K562 treated with DMSO at 1 percent for 12 hours (cell line): ENCODE measurements around the gene CFP. TPM values are rescaled to one million over a fixed set of nuclear protein-coding genes. Genes with fewer than 3 reads are reported as not detected.

ENCODE experiments used
- total RNA-seq: library from RNA; unstranded; fragments of 300-600 nt; gene quantifications from 2 replicates; pipeline ENCODE4 v1.2.3, GENCODE V29; 2022; ENCODE audit not compliant: insufficient read depth

The CFP gene
- total RNA-seq: 7.3 and 9.4 TPM in 2 replicates

DNA sequence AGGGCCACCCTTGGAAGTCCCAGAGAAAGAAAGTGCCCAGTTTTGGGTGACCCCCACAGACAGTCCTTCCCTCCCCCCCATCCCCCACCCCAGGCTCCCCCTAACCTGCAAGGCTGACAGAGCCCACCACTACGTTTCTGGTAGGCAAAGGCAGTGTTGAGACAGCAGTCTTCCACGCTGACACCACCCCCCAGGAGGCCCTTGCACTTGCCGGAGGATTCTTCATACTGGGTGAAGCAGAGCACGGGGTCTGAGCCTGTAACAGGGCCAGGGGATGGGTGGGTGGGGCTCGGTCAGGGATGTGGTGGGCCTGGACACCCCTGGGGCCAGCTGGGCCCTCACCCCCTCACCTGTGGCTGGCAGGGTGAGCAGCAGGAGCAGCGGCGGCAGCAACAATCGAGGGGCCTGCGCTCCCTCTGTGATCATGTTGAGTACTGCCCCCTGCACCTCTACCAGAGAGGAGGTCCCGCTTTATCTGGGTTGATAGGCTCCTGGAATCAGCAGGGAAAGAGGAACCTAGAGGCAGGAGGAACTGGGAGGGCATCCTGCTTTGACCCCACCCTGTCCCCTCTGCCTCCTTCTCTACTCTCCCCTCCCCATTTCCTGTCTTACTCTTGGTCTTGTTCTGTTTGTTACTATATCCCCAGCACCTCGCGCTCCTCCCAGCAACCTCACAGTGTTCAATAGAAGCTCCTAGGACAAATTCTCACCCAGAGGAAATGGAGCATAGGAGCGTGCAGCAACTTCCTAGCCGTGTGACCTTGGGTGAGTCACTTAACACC lies at the start of gene CFP:
Gene CFP (minus strand): TSS at position 512 of the 782 bp plus-strand sequence. CDS start 86 bp downstream, at position 426.

GRCh38 chrX:47658684-47659420 lies 29.1 kb upstream of the CFP start, which contains the start of gene UXT:
Gene UXT, minus strand, starts transcription at chrX:47659180. Its CDS starts 253 bp downstream, at chrX:47658927.

GRCh38 chrX:47650164-47651042 lies 20.7 kb upstream of the CFP start, which contains the start of gene ELK1:
Gene ELK1, minus strand, starts transcription at chrX:47650563. Its CDS starts 9,122 bp downstream, at chrX:47641441.

DNA sequence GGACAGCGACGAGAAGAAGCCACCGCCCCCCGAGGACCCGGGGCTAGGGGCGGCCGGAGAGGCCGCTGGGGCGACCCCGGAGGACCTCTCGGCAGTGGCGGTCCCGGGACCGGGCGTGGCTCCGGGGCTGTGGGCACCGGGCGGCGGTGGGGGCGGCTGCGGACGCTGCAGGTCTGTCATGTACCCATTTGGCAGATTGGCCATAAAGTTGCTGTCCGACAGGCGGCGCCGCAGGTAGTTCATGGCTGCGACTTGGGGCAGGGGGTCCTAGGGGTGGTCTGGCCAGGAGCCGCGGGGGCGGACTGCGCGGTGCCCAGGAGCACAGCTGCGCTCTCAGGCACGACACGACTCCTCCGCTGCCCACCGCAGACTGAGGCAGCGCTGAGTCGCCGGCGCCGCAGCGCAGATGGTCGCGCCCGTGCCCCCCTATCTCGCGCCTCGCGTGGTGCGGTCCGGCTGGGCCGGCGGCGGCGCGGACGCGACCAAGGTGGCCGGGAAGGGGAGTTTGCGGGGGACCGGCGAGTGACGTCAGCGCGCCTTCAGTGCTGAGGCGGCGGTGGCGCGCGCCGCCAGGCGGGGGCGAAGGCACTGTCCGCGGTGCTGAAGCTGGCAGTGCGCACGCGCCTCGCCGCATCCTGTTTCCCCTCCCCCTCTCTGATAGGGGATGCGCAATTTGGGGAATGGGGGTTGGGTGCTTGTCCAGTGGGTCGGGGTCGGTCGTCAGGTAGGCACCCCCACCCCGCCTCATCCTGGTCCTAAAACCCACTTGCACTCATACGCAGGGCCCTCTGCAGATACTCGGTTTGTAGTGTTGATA lies 10.0 kb downstream of the CFP start, which contains the start of gene SYN1:
Gene SYN1 (minus strand): TSS at position 372 of the 817 bp plus-strand sequence. CDS start 129 bp downstream, at position 243.

DNA sequence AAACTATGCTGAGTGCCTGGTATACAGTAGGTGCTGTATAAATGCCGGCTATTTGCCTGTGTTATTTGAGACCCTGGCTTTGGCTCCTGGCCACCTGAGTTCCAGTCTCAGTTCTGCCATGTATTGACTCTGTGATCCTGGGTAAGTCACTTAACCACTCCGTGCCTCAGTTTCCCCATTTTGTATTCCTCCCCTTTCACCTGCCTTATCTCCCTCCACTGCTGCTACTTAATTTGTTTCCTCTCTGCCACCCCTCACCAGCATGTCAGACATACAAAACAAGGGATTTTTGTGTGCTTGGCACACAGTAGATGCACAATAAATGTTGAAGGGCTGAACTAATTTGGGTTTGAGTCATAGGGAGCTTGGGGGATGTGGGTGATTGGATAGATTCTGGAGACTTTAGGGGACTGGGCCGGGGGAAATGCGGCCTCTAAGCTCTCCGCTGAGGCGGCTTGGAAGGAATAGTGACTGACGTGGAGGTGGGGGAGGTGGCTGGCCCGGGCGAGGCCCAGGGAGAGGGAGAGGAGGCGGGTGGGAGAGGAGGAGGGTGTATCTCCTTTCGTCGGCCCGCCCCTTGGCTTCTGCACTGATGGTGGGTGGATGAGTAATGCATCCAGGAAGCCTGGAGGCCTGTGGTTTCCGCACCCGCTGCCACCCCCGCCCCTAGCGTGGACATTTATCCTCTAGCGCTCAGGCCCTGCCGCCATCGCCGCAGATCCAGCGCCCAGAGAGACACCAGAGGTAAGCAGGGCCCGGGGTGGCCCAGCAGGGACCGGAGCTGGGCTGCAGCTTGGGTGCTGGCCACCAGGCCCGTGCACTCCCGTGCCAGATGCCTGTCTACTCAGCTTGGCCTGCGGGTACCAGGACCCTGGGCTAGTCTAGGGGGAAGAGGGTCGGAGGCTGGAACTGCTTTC lies 47.7 kb downstream of the CFP start, which contains the start of gene TIMP1:
Gene TIMP1 (plus strand): TSS at position 706 of the 917 bp plus-strand sequence. CDS start 980 bp downstream, outside the sequence.

Other genes with a start within 250 kb of the CFP start
- 1.1 and 5.5 TPM in 2 replicates for gene ZNF41, start 146.7 kb downstream of the CFP start, total RNA-seq
- gene ARAF, start 68.7 kb downstream of the CFP start, total RNA-seq: 35.0 and 52.6 TPM in 2 replicates
- gene TIMP1, start 47.5 kb downstream of the CFP start, total RNA-seq: 317 and 357 TPM in 2 replicates
- gene SYN1, start 10.1 kb downstream of the CFP start, total RNA-seq: 0.25 and 0.73 TPM in 2 replicates
- gene ELK1, start 20.6 kb upstream of the CFP start, total RNA-seq: 30.8 and 56.6 TPM in 2 replicates
- gene UXT, start 29.2 kb upstream of the CFP start, total RNA-seq: 337 and 382 TPM in 2 replicates
- gene ZNF81, start 207.0 kb upstream of the CFP start, total RNA-seq: 2.7 and 3.2 TPM in 2 replicates